K562 (cell line): Measurements from ENCODE around the gene PUM1. TPM values are rescaled to one million over a fixed set of nuclear protein-coding genes. Genes with fewer than 3 reads are reported as not detected.
A peak's percentile ranks its signal among the peaks of the same experiment; 100 is the strongest.

ENCODE experiments used
- BRD9 ChIP-seq: fragments of 450-650 bp; IDR thresholded peaks from 2 replicates; pipeline ENCODE4 v1.6.1; 2018; ENCODE audit warnings: low read depth; ENCODE audit not compliant: partially characterized antibody
- E2F4 ChIP-seq: sonication (generic); formaldehyde crosslinking; IDR thresholded peaks from 2 replicates; pipeline ENCODE4 v1.8.0; 2022; ENCODE audit warnings: mild to moderate bottlenecking, low read depth, missing genetic modification reagents
- GTF2E2 ChIP-seq: fragments of 200-800 bp; sonication (Bioruptor generic); IDR thresholded peaks from 2 replicates; pipeline ENCODE4 v1.6.1; 2016; ENCODE audit warnings: missing genetic modification characterization, missing compliant biosample characterization
- HDAC6 ChIP-seq: IDR thresholded peaks from 2 replicates; pipeline ENCODE4 v1.6.1; 2012; ENCODE audit warnings: low read depth, mild to moderate bottlenecking, control low read depth, inconsistent platforms, low read length, moderate library complexity
- HDGF ChIP-seq: fragments of 450-650 bp; IDR thresholded peaks from 2 replicates; pipeline ENCODE4 v1.6.1; 2016
- HNRNPH1 ChIP-seq: fragments of 200-400 bp; formaldehyde crosslinking; optimal IDR thresholded peaks from 2 replicates; pipeline ENCODE3; 2017; ENCODE audit warnings: low read depth, mild to moderate bottlenecking, low read length, moderate library complexity
- JUNB ChIP-seq: fragments of 450-650 bp; formaldehyde crosslinking; conservative IDR thresholded peaks from 2 replicates; pipeline ENCODE4 v1.4.0; 2020; ENCODE audit warnings: mild to moderate bottlenecking
- KHSRP ChIP-seq: fragments of 450-650 bp; IDR thresholded peaks from 2 replicates; pipeline ENCODE4 v1.6.1; 2017
- KLF13 ChIP-seq: fragments of 450-650 bp; IDR thresholded peaks from 2 replicates; pipeline ENCODE4 v1.6.1; 2016; ENCODE audit warnings: missing genetic modification characterization, low read depth, mild to moderate bottlenecking, missing compliant biosample characterization, moderate library complexity, borderline replicate concordance
- PTTG1 ChIP-seq: fragments of 450-650 bp; IDR thresholded peaks from 2 replicates; pipeline ENCODE4 v1.6.1; 2016; ENCODE audit warnings: low read depth, mild to moderate bottlenecking, missing genetic modification characterization, missing compliant biosample characterization
- RBM17 ChIP-seq: fragments of 200-400 bp; formaldehyde crosslinking; IDR thresholded peaks from 2 replicates; pipeline ENCODE4 v1.6.1; 2017; ENCODE audit warnings: low read depth, mild to moderate bottlenecking, low read length, borderline replicate concordance
- RHOXF2B ChIP-seq: fragments of 250-450 bp; sonication (Bioruptor Pico); conservative IDR thresholded peaks from 2 replicates; pipeline ENCODE4 v1.5.1; 2021
- SIRT6 ChIP-seq: IDR thresholded peaks from one replicate; pipeline ENCODE4 v1.6.1; 2012; ENCODE audit warnings: low read depth, mild to moderate bottlenecking, control low read depth, inconsistent platforms, low read length, moderate library complexity
- STAT6 ChIP-seq: sonication (generic); formaldehyde crosslinking; IDR thresholded peaks from 2 replicates; pipeline ENCODE4 v1.8.1; 2023; ENCODE audit warnings: mild to moderate bottlenecking, missing genetic modification reagents
- TAF1 ChIP-seq: IDR thresholded peaks from 2 replicates; pipeline ENCODE4 v1.6.1; 2011; ENCODE audit warnings: mild to moderate bottlenecking, low read length, moderate library complexity; ENCODE audit not compliant: insufficient read depth, control insufficient read depth, severe bottlenecking; ENCODE audit errors: extremely low read depth
- TEAD2 ChIP-seq: fragments of 450-650 bp; IDR thresholded peaks from 2 replicates; pipeline ENCODE4 v1.6.1; 2016; ENCODE audit warnings: missing genetic modification characterization, control low read depth, missing compliant biosample characterization
- XRCC3 ChIP-seq: fragments of 450-650 bp; IDR thresholded peaks from 2 replicates; pipeline ENCODE4 v1.6.1; 2017; ENCODE audit warnings: mild to moderate bottlenecking, moderate library complexity
- ZBTB49 ChIP-seq: sonication (generic); formaldehyde crosslinking; IDR thresholded peaks from 2 replicates; pipeline ENCODE4 v1.8.0; 2022; ENCODE audit warnings: missing genetic modification reagents, mild to moderate bottlenecking, borderline replicate concordance
- ZBTB5 ChIP-seq: fragments of 450-650 bp; IDR thresholded peaks from 2 replicates; pipeline ENCODE4 v1.6.1; 2017; ENCODE audit warnings: antibody characterized with exemption
- ZNF143 ChIP-seq: sonication (generic); formaldehyde crosslinking; IDR thresholded peaks from 2 replicates; pipeline ENCODE4 v1.9.0; 2022; ENCODE audit warnings: mild to moderate bottlenecking, missing genetic modification reagents
- ZNF764 ChIP-seq: fragments of 250-450 bp; sonication (Bioruptor Pico); IDR thresholded peaks from 2 replicates; pipeline ENCODE4 v1.4.0; 2020; ENCODE audit warnings: low read depth, mild to moderate bottlenecking, moderate library complexity
- polyA plus RNA-seq, 8 experiments: library from polyadenylated mRNA; depleted of rRNA in 4 of 8; stranded (reverse) in 5 of 8; unstranded in 3 of 8; fragments of >200 nt; fragmentation: Nextera tagmentation in 2 of 8; fragmentation: Illumina TruSeq in 1 of 8; extraction: Ambion mirVana in 2 of 8; extraction: Trizol in 1 of 8; gene quantifications; 2 replicates each; pipeline versions ENCODE4 v1.2.1 to v1.2.3, GENCODE V29; 2011 to 2014; ENCODE audit warnings: inconsistent platforms in 1 of 8, missing spikeins in 1 of 8
- total RNA-seq, 7 experiments: library from RNA; depleted of rRNA in 6 of 7; stranded (reverse); fragments of >200 nt in 6 of 7; fragmentation: Illumina TruSeq in 2 of 7; extraction: Trizol in 2 of 7; gene quantifications; 2 replicates each; pipeline versions ENCODE4 v1.2.1 to v1.2.3, GENCODE V29; 2011 to 2021; ENCODE audit warnings: low replicate concordance in 1 of 7

PUM1 gene
- total and polyA plus RNA-seq, 9 of the 15 experiments (the other 6 are each of a cell fraction or from before 2014, with no cell fraction given) = 37.7 to 104 (median 55.7) TPM

GRCh38 chr1:30883389-30884172 lies 181.9 kb downstream of the PUM1 start (continued):
- TF ChIP-seq HDGF (no peak), HNRNPH1 (no peak), KHSRP (no peak), BRD9 (peak; percentile 67), RBM17 (no peak), TAF1 (no peak), ZBTB49 (CRISPR knock-in tag) (no peak), ZBTB5 (no peak), SIRT6 (no peak), PTTG1 (no peak), ZNF143 (CRISPR knock-in tag) (no peak), XRCC3 (no peak), E2F4 (CRISPR knock-in tag) (no peak), STAT6 (CRISPR knock-in tag) (no peak), KLF13 (tag) (no peak), JUNB (CRISPR knock-in tag) (no peak), HDAC6 (no peak), RHOXF2B (no peak), GTF2E2 (tag) (no peak), ZNF764 (CRISPR knock-in tag) (no peak), TEAD2 (tag) (no peak)
